ENCODE measurements around the gene FGF9. TPM values are rescaled to one million over a fixed set of nuclear protein-coding genes. Genes with fewer than 3 reads are reported as not detected.

FGF9 gene
- total and polyA plus RNA-seq, 2 donors (not counting 1 experiment from before 2014, with no cell fraction given), result 0.13 to 3.0 TPM

GRCh38 chr13:21723807-21724505 is 53.1 kb downstream of the FGF9 start:
- WGBS (ENCODE audit: insufficient coverage), result over 99% methylated on average over 10 of the region's 17 CpGs
- no peak overlapping the region for H3K4me3 ChIP-seq (ENCODE audit: control extremely low read depth in 1 of 5, extremely low read depth in 1 of 5, insufficient read depth in 1 of 5, low read depth in 2 of 5, low read length in 4 of 5)
- ChIA-PET CTCF (interaction anchor here (1.4 kb wide), 1 partner anchor 86 kb away, joined by 3 read pairs; no protein-coding TSS in a partner anchor), POLR2A (no interaction called here)
- H3K4me1 ChIP-seq (ENCODE audit: control insufficient read depth in 2 of 2, insufficient read depth in 2 of 2, low read length in 2 of 2), result no peaks in the 10 kb centered on the region
- no peak for ATAC-seq (ENCODE audit: low read depth)
- no peak overlapping the region for H3K4me2 ChIP-seq (replicated peaks; ENCODE audit: low read depth, low read length, poor library complexity, severe bottlenecking)
- intact Hi-C loops (cut with micrococcal nuclease), result no loop called here
- H3K36me3 ChIP-seq (replicated peaks in 1 of 2; ENCODE audit: control extremely low read depth in 1 of 2, control insufficient read depth in 1 of 2, extremely low read depth in 1 of 2, insufficient read depth in 2 of 2, low read length in 1 of 2), result no peaks in the 10 kb centered on the region
- peaks cover 0 to 4% (median 1%) of the 10 kb centered on the region in 3 donors for H3K9me3 ChIP-seq (ENCODE audit: control extremely low read depth in 1 of 3, control insufficient read depth in 2 of 3, insufficient read depth in 1 of 3, low read length in 2 of 3)
- H3K9ac ChIP-seq (ENCODE audit: low read length), result no peak overlapping the region
- Mint-ChIP-seq H3K4me1 (no peaks in the 10 kb centered on the region), H3K27me3 (peaks cover 25% of the 10 kb centered on the region), H3K9me3 (ENCODE audit: insufficient read depth) (no peaks in the 10 kb centered on the region), H3K4me3 (no peak overlapping the region), H3K27ac (no peak overlapping the region)
- H3K27ac ChIP-seq (ENCODE audit: low read length in 2 of 2), result no peak overlapping the region
- H3K79me2 ChIP-seq (ENCODE audit: control insufficient read depth, insufficient read depth, low read length), result no peaks in the 10 kb centered on the region
- H3K27me3 ChIP-seq (replicated peaks in 1 of 4; ENCODE audit: control extremely low read depth in 1 of 4, control insufficient read depth in 3 of 4, insufficient read depth in 4 of 4, low read length in 3 of 4), result peaks cover 0 to 5% (median 0%) of the 10 kb centered on the region in 4 experiments
- TF ChIP-seq CTCF (IDR thresholded peaks at IDR 0.05) (no peak), EZH2 (IDR thresholded peaks at IDR 0.05; ENCODE audit: borderline replicate concordance, insufficient read depth, low read depth, low read length, poor library complexity, severe bottlenecking) (no peak)
- H2AFZ ChIP-seq (ENCODE audit: insufficient read depth, low read depth, low read length, poor library complexity, severe bottlenecking), result no peak overlapping the region
- H4K20me1 ChIP-seq (ENCODE audit: control insufficient read depth, insufficient read depth, low read length, poor library complexity, severe bottlenecking), result no peaks in the 10 kb centered on the region
- no peak for DNase-seq

GRCh38 chr13:21730186-21730880 is 59.5 kb downstream of the FGF9 start:
- CTCF ChIA-PET, result interaction anchor here (1.2 kb wide), 1 partner anchor 92 kb away, joined by 3 read pairs; no protein-coding TSS in a partner anchor
- H3K27me3 Mint-ChIP-seq, result no peaks in the 10 kb centered on the region
- Histone ChIP-seq H3K9me3 (ENCODE audit: control extremely low read depth in 1 of 3, control insufficient read depth in 2 of 3, insufficient read depth in 1 of 3, low read length in 2 of 3) (peaks cover 1 to 12% (median 3%) of the 10 kb centered on the region in 3 donors), H3K36me3 (replicated peaks in 1 of 2; ENCODE audit: control extremely low read depth in 1 of 2, control insufficient read depth in 1 of 2, extremely low read depth in 1 of 2, insufficient read depth in 2 of 2, low read length in 1 of 2) (no peaks in the 10 kb centered on the region), H3K4me3 (ENCODE audit: control extremely low read depth in 1 of 5, extremely low read depth in 1 of 5, insufficient read depth in 1 of 5, low read depth in 2 of 5, low read length in 4 of 5) (no peak overlapping the region), H3K79me2 (ENCODE audit: control insufficient read depth, insufficient read depth, low read length) (no peaks in the 10 kb centered on the region), H4K20me1 (ENCODE audit: control insufficient read depth, insufficient read depth, low read length, poor library complexity, severe bottlenecking) (no peaks in the 10 kb centered on the region), H3K27ac (ENCODE audit: low read length in 2 of 2) (no peak overlapping the region), H3K27me3 (replicated peaks in 1 of 4; ENCODE audit: control extremely low read depth in 1 of 4, control insufficient read depth in 3 of 4, insufficient read depth in 4 of 4, low read length in 3 of 4) (peaks cover 0 to 7% (median 0%) of the 10 kb centered on the region in 4 experiments), H2AFZ (ENCODE audit: insufficient read depth, low read depth, low read length, poor library complexity, severe bottlenecking) (no peak overlapping the region), H3K9ac (ENCODE audit: low read length) (no peak overlapping the region), H3K4me1 (ENCODE audit: control insufficient read depth in 2 of 2, insufficient read depth in 2 of 2, low read length in 2 of 2) (no peaks in the 10 kb centered on the region), H3K4me2 (replicated peaks; ENCODE audit: low read depth, low read length, poor library complexity, severe bottlenecking) (no peak overlapping the region)
- H3K9me3 Mint-ChIP-seq (ENCODE audit: insufficient read depth), result no peaks in the 10 kb centered on the region
- no peak overlapping the region for H3K27ac Mint-ChIP-seq
- 85% methylated on average over 7 of the region's 9 CpGs for WGBS (ENCODE audit: insufficient coverage)
- POLR2A ChIA-PET, result no interaction called here
- no peak for TF ChIP-seq EZH2 (IDR thresholded peaks at IDR 0.05; ENCODE audit: borderline replicate concordance, insufficient read depth, low read depth, low read length, poor library complexity, severe bottlenecking)
- TF ChIP-seq CTCF (IDR thresholded peaks at IDR 0.05), result no peak
- DNase-seq, result no peak
- no peaks in the 10 kb centered on the region for H3K4me1 Mint-ChIP-seq
- intact Hi-C loops (cut with micrococcal nuclease), result no loop called here
- H3K4me3 Mint-ChIP-seq, result no peak overlapping the region
- no peak for ATAC-seq (ENCODE audit: low read depth)
